ENCODE results near the gene SNED1.

- TF ChIP-seq POLR2A (IDR thresholded peaks at IDR 0.05) (no peak), CTCF (IDR thresholded peaks at IDR 0.05) (no peak)
Observed at GRCh38 chr2:240960971-240961876, 37.2 kb upstream of the SNED1 start.

All from suprapubic skin (tissue), 3 donors.